ENCODE measurements around the gene TNFRSF18. TPM values are rescaled to one million over a fixed set of nuclear protein-coding genes. Genes with fewer than 3 reads are reported as not detected.
"Not testable (repeated sequence)": the region's sequence is repeated elsewhere in the genome, so short reads cannot be mapped to it uniquely, and the experiment has no call there.

TNFRSF18 gene
- total and polyA plus RNA-seq, 4 donors = 0.17 to 0.24 (median 0.19) TPM; not detected in 1

GRCh38 chr1:1197188-1197500, 9.2 kb downstream of the TNFRSF18 start:
- Histone ChIP-seq H3K27me3 (ENCODE audit: control insufficient read depth in 4 of 4, insufficient read depth in 4 of 4, low read length in 3 of 4) (no peaks in the 10 kb centered on the region), H3K27ac (ENCODE audit: low read depth in 1 of 2, low read length in 2 of 2) (no peak overlapping the region), H3K36me3 (ENCODE audit: control insufficient read depth in 4 of 4, insufficient read depth in 3 of 4, low read depth in 1 of 4, low read length in 3 of 4) (no peaks in the 10 kb centered on the region), H3K4me1 (ENCODE audit: control insufficient read depth in 4 of 4, insufficient read depth in 4 of 4, low read length in 3 of 4) (peaks cover 0 to 9% (median 0%) of the 10 kb centered on the region in 4 donors), H3K4me3 (ENCODE audit: low read depth in 1 of 3, low read length in 3 of 3) (no peak overlapping the region), H3K9ac (ENCODE audit: low read depth in 1 of 2, low read length in 2 of 2) (no peak overlapping the region), H3K9me3 (ENCODE audit: control insufficient read depth in 4 of 4, low read length in 3 of 4) (no peaks in the 10 kb centered on the region)
- no peak for DNase-seq (ENCODE audit: low spot score)
- 89% methylated on average over 8 of the region's 8 CpGs for WGBS
- no peak for TF ChIP-seq HNF4G (IDR thresholded peaks at IDR 0.05)
- no peak for TF ChIP-seq JUND (IDR thresholded peaks at IDR 0.05)
- no peak for TF ChIP-seq HNF4A (conservative IDR thresholded peaks at IDR 0.05)
- no peak for TF ChIP-seq FOXA1 (IDR thresholded peaks at IDR 0.05)
- no peak for TF ChIP-seq TAF1 (conservative IDR thresholded peaks at IDR 0.05)
- TF ChIP-seq MAX (IDR thresholded peaks at IDR 0.05) = no peak
- no peak for TF ChIP-seq ATF3 (IDR thresholded peaks at IDR 0.05)
- TF ChIP-seq REST (IDR thresholded peaks at IDR 0.05) = no peak
- no peak for TF ChIP-seq YY1 (IDR thresholded peaks at IDR 0.05)
- TF ChIP-seq RXRA (IDR thresholded peaks at IDR 0.05) = no peak
- TF ChIP-seq FOXA2 (IDR thresholded peaks at IDR 0.05) = no peak

- peaks cover 0 to 9% (median 0%) of the 10 kb centered on the region in 4 donors for H3K4me1 ChIP-seq (ENCODE audit: control insufficient read depth in 4 of 4, insufficient read depth in 4 of 4, low read length in 3 of 4)
- no peaks in the 10 kb centered on the region for H3K9me3 ChIP-seq (ENCODE audit: control insufficient read depth in 4 of 4, low read length in 3 of 4)
- H3K27me3 ChIP-seq (ENCODE audit: control insufficient read depth in 4 of 4, insufficient read depth in 4 of 4, low read length in 3 of 4) = no peaks in the 10 kb centered on the region
- TF ChIP-seq FOXA1 (IDR thresholded peaks at IDR 0.05) (no peak), RXRA (IDR thresholded peaks at IDR 0.05) (no peak), MAX (IDR thresholded peaks at IDR 0.05) (no peak), SP1 (IDR thresholded peaks at IDR 0.05) (no peak), EGR1 (IDR thresholded peaks at IDR 0.05; ENCODE audit: low read depth in 2 of 2) (no peak), NR2F2 (IDR thresholded peaks at IDR 0.05) (no peak)
- H3K36me3 ChIP-seq (ENCODE audit: control insufficient read depth in 4 of 4, insufficient read depth in 3 of 4, low read depth in 1 of 4, low read length in 3 of 4) = no peaks in the 10 kb centered on the region
- H3K27ac ChIP-seq (ENCODE audit: low read depth in 1 of 2, low read length in 2 of 2) = no peak overlapping the region
- 86% methylated on average over 13 of the region's 13 CpGs for WGBS
- H3K4me3 ChIP-seq (ENCODE audit: low read depth in 1 of 3, low read length in 3 of 3) = no peak overlapping the region
- no peak overlapping the region for H3K9ac ChIP-seq (ENCODE audit: low read depth in 1 of 2, low read length in 2 of 2)
- DNase-seq (ENCODE audit: low spot score) = no peak
These were observed 9.8 kb downstream of the TNFRSF18 start for GRCh38 chr1:1196431-1197187.

GRCh38 chr1:1195726-1196125, 10.7 kb downstream of the TNFRSF18 start:
- not testable (repeated sequence) for DNase-seq (ENCODE audit: low spot score); H3K9me3 ChIP-seq (ENCODE audit: control insufficient read depth in 4 of 4, low read length in 3 of 4); H3K4me3 ChIP-seq (ENCODE audit: low read depth in 1 of 3, low read length in 3 of 3); H3K9ac ChIP-seq (ENCODE audit: low read depth in 1 of 2, low read length in 2 of 2); H3K36me3 ChIP-seq (ENCODE audit: control insufficient read depth in 4 of 4, insufficient read depth in 3 of 4, low read depth in 1 of 4, low read length in 3 of 4); H3K27ac ChIP-seq (ENCODE audit: low read depth in 1 of 2, low read length in 2 of 2); H3K4me1 ChIP-seq (ENCODE audit: control insufficient read depth in 4 of 4, insufficient read depth in 4 of 4, low read length in 3 of 4); H3K27me3 ChIP-seq (ENCODE audit: control insufficient read depth in 4 of 4, insufficient read depth in 4 of 4, low read length in 3 of 4)
- WGBS = 96% methylated on average over 6 of the region's 6 CpGs
